ENCODE measurements around the gene NTM.
A peak's percentile ranks its signal among the peaks of the same experiment; 100 is the strongest.

The NTM gene

GRCh38 chr11:131687291-131688047, 317.1 kb downstream of the NTM start:
- no peak for DNase-seq (ENCODE audit: low spot score)

- DNase-seq (ENCODE audit: low spot score) = no peak
Observed at GRCh38 chr11:131688048-131688693, 317.8 kb downstream of the NTM start.

GRCh38 chr11:131689049-131689925, 318.9 kb downstream of the NTM start:
- DNase-seq (ENCODE audit: low spot score) = no peak

GRCh38 chr11:131690362-131690761, 319.9 kb downstream of the NTM start:
- DNase-seq (ENCODE audit: low spot score) = no peak

GRCh38 chr11:131690776-131691175, 320.4 kb downstream of the NTM start:
- no peak for DNase-seq (ENCODE audit: low spot score)

GRCh38 chr11:131691181-131692041, 321.0 kb downstream of the NTM start:
- no peak for DNase-seq (ENCODE audit: low spot score)

- DNase-seq (ENCODE audit: low spot score) = no peak
Observed at GRCh38 chr11:131692151-131692550, 321.7 kb downstream of the NTM start.

GRCh38 chr11:131692961-131693360, 322.5 kb downstream of the NTM start:
- DNase-seq (ENCODE audit: low spot score) = no peak

- no peak for DNase-seq (ENCODE audit: low spot score)
Observed at GRCh38 chr11:131693756-131694155, 323.3 kb downstream of the NTM start.

GRCh38 chr11:131694526-131695424, 324.4 kb downstream of the NTM start:
- peak; percentile 48 for DNase-seq (ENCODE audit: low spot score)

GRCh38 chr11:131695889-131696429, 325.5 kb downstream of the NTM start:
- DNase-seq (ENCODE audit: low spot score) = no peak

- DNase-seq (ENCODE audit: low spot score) = no peak
Observed at GRCh38 chr11:131696690-131697089, 326.3 kb downstream of the NTM start.

- DNase-seq (ENCODE audit: low spot score) = no peak
Observed at GRCh38 chr11:131703311-131703710, 332.9 kb downstream of the NTM start.

GRCh38 chr11:131704682-131705081, 334.3 kb downstream of the NTM start:
- no peak for DNase-seq (ENCODE audit: low spot score)

- no peak for DNase-seq (ENCODE audit: low spot score)
Observed at GRCh38 chr11:131710511-131710910, 340.1 kb downstream of the NTM start.

- no peak for DNase-seq (ENCODE audit: low spot score)
Observed at GRCh38 chr11:131712897-131713296, 342.5 kb downstream of the NTM start.

GRCh38 chr11:131713529-131714134, 343.2 kb downstream of the NTM start:
- DNase-seq (ENCODE audit: low spot score) = no peak

GRCh38 chr11:131717616-131718015, 347.2 kb downstream of the NTM start:
- DNase-seq (ENCODE audit: low spot score) = no peak

- DNase-seq (ENCODE audit: low spot score) = no peak
Observed at GRCh38 chr11:131723088-131723487, 352.7 kb downstream of the NTM start.

- DNase-seq (ENCODE audit: low spot score) = no peak
Observed at GRCh38 chr11:131724436-131724975, 354.1 kb downstream of the NTM start.
